Adipose tissue (tissue), 3 donors: ENCODE results near the gene FAM186B. TPM values are rescaled to one million over a fixed set of nuclear protein-coding genes. Genes with fewer than 3 reads are reported as not detected.

Experiments used
- H3K27ac ChIP-seq: one replicate; pipeline ENCODE4 v1.5.1; 2013; ENCODE audit warnings: low read depth, low read length
- WGBS, 3 donors: extraction: QIAGEN DNeasy Blood & Tissue Kit; methylation state at CpG; one replicate each; pipeline ENCODE4 v1.1.7; 2013; 5-methylcytosine and 5-hydroxymethylcytosine counted together
- polyA plus RNA-seq, 3 donors: library from polyadenylated mRNA; stranded (reverse); fragments of 200-250 nt; gene quantifications; one replicate each; pipeline ENCODE4 v1.2.3, GENCODE V29; 2013
- donor health status: healthy with polysubstance abuse.
- donor health status: Bipolar disorder and iron deficiency.
- donor health status: healthy.

Gene FAM186B
- polyA plus RNA-seq, 3 donors: 0.25 to 1.7 (median 0.67) TPM

GRCh38 chr12:49548481-49548821 is 57.0 kb downstream of the FAM186B start:
- WGBS, 3 donors: 40 to 61% (median 42%) methylated on average over 8 of the region's 8 CpGs
- H3K27ac ChIP-seq: no peak overlapping the region

- 78 to 85% (median 81%) methylated on average over 7 of the region's 7 CpGs for WGBS, 3 donors
- H3K27ac ChIP-seq: no peak overlapping the region
Observed at GRCh38 chr12:49547090-49547690, 58.2 kb downstream of the FAM186B start.

- WGBS, 3 donors: 79 to 81% (median 80%) methylated on average over 3 of the region's 3 CpGs
- H3K27ac ChIP-seq: no peak overlapping the region
Observed at GRCh38 chr12:49546481-49546880, 59.0 kb downstream of the FAM186B start.

GRCh38 chr12:49545815-49546214 is 59.6 kb downstream of the FAM186B start:
- WGBS, 3 donors: 72 to 87% (median 78%) methylated on average over 4 of the region's 4 CpGs
- no peak overlapping the region for H3K27ac ChIP-seq

- no peak overlapping the region for H3K27ac ChIP-seq
- WGBS, 3 donors: 34 to 64% (median 43%) methylated on average over 33 to 39 of the region's 39 CpGs
Observed at GRCh38 chr12:49543914-49544815, 61.3 kb downstream of the FAM186B start.

GRCh38 chr12:49543221-49543913 is 62.1 kb downstream of the FAM186B start:
- 62 to 71% (median 66%) methylated on average over 20 of the region's 20 CpGs for WGBS, 3 donors
- no peak overlapping the region for H3K27ac ChIP-seq

- no peak overlapping the region for H3K27ac ChIP-seq
- 93 to 97% (median 96%) methylated on average over 15 of the region's 15 CpGs for WGBS, 3 donors
Observed at GRCh38 chr12:49542592-49543160, 62.8 kb downstream of the FAM186B start.

- H3K27ac ChIP-seq: no peak overlapping the region
- WGBS, 3 donors: 78 to 89% (median 82%) methylated on average over 7 of the region's 7 CpGs
Observed at GRCh38 chr12:49541911-49542505, 63.4 kb downstream of the FAM186B start.

- WGBS, 3 donors: 85 to 89% (median 88%) methylated on average over 18 of the region's 18 CpGs
Observed at GRCh38 chr12:49541140-49541861, 64.1 kb downstream of the FAM186B start.

GRCh38 chr12:49540229-49541139 is 65.0 kb downstream of the FAM186B start:
- H3K27ac ChIP-seq: no peak overlapping the region
- 80 to 87% (median 83%) methylated on average over 21 of the region's 21 CpGs for WGBS, 3 donors

More at GRCh38 chr12:49541140-49541861, 64.1 kb downstream of the FAM186B start:
- no peak overlapping the region for H3K27ac ChIP-seq

- 14 to 41% (median 14%) methylated on average over 35 to 47 of the region's 47 CpGs for WGBS, 3 donors
- no peak overlapping the region for H3K27ac ChIP-seq
Observed at GRCh38 chr12:49539406-49540228, 65.8 kb downstream of the FAM186B start.

- H3K27ac ChIP-seq: no peak within 1 kb of the TSS
- 0 to 2% (median 1%) methylated on average over 66 to 99 of the region's 107 CpGs for WGBS, 3 donors
Observed at GRCh38 chr12:49538510-49539403, 66.7 kb downstream of the FAM186B start, which contains the start of gene KCNH3. Gene KCNH3, plus strand, starts transcription at chr12:49539030. Its CDS starts 387 bp downstream, at chr12:49539417.

- 1% methylated on average over 38 to 61 of the region's 61 CpGs for WGBS, 3 donors
Observed at GRCh38 chr12:49537752-49538509, 67.5 kb downstream of the FAM186B start.

More at GRCh38 chr12:49537752-49538509, 67.5 kb downstream of the FAM186B start:
- no peak overlapping the region for H3K27ac ChIP-seq
